HG03103 (cell line): Measurements from ENCODE around the gene RND2.
"Not testable (repeated sequence)": the region's sequence is repeated elsewhere in the genome, so short reads cannot be mapped to it uniquely, and the experiment has no call there.

ENCODE experiments used
- ATAC-seq: cut with Tn5 transposase; IDR thresholded peaks from one replicate; pipeline ENCODE4 v1.9.1; 2021; ENCODE audit warnings: low read depth; ENCODE audit not compliant: unreplicated experiment

The RND2 gene

DNA sequence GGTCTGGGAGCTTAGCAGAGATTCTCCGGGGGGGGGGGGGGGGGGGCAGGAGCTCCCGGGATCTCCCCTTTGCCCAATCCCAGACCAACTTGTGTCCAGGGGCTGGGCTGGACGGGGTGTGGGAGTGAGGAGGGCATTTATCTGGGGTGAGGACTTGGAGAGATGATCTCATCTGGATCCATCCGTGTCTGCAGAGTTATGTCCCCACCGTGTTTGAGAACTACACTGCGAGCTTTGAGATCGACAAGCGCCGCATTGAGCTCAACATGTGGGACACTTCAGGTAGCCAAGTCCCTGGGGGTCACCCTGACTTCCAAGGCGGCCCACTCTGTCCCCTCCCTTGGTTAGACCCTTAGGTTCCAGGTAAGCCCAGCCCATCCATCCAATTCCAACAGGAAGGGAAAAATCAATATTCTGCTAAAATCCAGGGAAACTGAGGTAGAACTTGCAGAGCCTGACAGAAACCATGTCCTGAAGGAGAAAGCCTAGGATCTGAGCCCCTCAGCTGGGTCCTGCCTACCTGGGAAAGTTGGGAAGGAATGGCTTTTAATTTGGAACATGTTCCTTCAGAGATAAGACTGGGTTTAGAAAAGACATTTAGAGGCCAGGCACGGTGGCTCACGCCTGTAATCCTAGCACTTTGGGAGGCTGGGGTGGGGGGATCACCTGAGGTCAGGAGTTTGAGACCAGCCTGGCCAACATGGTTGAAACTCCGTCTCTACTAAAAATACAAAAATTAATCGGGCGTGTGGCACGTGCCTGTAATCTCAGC lies 921 bp downstream of the RND2 start:
- ATAC-seq, result no peak

DNA sequence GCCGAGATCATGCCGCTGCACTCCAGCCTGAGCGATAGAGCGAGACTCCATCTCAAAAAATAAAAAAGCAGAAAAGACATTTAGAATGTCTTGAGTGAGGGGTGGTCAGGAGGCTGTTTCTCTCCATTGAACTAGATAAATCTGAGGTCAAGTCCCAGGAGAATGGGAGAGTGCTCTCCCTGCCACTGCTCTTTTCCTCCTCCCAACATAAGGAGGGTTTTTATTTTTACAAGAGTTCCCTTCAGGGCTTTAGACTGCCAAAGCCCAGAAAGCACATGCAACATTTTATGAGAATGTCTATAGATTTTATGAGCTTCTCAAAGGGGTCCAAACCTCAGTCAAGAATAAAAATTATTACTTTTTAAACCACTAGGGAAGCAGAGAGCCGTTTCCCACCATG lies 1.6 kb downstream of the RND2 start:
- ATAC-seq, result no peak

GRCh38 chr17:43027091-43028032 lies 2.3 kb downstream of the RND2 start:
- ATAC-seq, result no peak

DNA sequence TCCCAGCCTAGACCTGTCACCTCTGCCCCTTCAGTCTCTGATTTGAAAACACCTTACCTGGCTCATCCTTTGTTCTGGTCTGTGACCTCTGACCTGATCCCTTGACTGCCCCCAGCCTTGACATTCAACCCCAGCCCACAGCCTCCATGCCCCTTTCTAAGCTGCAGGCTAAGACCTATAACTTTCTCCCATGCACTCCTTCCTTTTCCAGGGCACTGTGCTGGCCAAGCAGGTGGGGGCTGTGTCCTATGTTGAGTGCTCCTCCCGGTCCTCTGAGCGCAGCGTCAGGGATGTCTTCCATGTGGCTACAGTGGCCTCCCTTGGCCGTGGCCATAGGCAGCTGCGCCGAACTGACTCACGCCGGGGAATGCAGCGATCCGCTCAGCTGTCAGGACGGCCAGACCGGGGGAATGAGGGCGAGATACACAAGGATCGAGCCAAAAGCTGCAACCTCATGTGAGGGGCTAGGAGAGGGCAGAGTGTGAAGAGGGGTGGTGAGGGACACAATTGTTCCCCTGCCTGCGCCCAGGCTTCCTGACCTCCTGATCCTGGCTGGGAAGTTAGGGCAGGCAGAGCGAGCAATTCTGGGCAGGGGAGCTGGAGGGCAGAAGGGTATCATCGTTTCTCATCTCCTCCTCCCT lies 3.3 kb downstream of the RND2 start:
- ATAC-seq, result no peak

DNA sequence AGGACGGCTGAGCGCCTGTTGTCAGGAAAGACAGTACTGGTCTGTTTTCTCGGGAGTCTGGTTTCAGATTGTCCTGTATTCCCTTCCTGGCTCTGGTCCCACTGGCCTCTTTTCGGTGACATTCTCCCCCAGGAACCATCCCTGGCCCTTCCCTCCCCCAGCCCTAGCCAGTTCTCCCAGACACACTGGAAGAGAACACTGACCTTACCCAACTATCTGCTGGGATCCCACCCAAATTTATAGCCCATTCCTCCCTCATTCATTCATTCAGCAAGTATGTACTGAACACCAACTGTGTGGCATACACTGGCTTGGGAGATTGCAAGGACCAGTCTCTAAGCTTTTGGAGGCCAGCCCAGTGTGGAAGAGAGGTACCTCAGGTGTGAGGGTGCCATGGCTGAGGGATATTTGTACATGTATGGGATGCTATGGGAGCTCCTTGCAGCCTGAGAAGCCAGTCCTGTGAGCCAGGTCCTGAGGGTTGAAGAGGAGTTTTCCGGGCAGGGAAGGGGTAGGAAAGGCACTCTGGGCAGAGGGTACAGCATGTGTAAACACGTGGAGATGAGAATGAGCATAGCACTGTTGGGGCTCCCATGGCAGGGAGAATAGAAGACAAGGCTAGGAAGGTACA lies 5.2 kb downstream of the RND2 start:
- ATAC-seq, result no peak

- no peak for ATAC-seq
Observed at GRCh38 chr17:43031666-43032065, 6.6 kb downstream of the RND2 start.

DNA sequence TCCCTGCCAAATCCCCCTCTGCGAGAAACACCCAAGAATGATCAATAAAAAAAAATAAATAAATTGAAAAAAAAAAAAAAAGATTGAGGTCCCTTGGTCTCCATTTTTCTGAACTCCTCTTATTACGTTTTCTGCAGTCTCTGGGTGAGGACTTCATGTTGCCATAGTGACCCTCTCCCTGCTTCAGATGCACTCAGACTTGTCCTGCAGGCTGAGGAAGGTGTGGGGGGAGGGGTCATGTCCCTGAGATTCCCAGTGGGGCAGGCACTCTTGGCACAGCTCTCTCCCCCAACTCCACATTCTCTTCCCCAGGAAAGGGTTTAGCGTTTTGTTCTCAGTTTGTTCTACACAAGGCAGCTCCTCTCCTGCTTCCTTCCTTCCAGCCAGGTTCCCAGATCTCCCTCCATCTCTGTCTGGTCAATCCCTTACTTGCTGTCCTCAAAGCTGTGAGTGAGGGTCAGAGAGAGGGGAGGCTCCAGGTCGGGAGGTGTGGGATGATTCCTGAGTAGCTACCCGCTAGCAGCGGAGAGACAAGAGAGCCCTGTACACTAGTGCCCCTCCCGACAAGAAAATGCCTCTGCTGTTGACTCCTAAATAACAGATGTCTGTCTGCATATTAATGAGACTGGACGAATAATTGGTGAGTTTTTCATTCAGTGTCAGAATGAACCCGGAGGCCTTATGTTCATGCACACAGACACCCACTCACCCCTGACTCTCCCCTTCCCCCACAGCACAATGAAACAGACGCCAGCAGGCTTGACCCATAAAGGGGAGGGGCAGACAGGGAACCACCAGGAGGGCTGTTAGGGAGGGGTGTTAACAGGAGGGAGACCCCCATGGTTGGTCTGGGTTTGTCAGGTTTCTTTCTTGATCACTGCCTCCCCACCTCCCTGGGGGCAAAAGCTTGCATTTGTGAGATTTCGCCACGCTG lies 9.2 kb downstream of the RND2 start:
- no peak for ATAC-seq

DNA sequence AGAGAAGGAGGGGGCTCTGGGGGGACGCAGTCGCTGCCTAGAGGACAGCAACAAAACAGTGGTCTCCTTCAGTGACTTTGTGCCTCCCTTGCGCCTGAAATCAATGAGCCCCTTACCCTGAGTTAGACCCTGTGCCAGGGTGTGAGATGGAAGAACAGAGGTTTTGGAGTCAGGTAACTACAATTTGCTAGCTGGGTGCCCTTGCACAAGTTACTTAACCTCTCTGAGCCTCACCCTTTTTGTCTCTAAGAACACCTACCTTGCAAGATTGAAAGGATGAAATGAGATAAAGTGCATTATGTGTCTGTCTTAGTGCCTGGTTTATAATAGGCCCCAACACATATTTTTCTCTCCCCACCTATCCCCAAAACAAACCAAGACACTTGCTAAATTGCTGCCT lies 9.9 kb downstream of the RND2 start:
- ATAC-seq, result no peak

DNA sequence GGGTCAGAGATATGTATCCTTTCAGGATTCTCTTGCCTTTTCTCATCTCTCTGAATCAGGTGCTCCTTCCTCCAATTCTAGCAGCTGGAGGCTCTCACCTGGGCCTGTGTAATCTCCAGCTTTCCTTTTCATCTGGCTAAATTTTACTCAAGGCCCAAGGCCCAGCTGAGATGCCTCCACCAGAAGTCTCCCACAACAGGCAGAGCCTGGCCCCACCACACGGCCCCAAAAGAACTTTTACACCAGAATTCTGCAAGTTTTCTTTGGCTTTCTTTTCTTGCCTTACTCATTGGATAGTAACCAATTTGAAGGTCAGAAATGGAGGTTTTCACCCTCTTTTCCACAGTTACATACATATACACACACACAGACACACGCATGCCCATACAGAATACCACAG lies 14.6 kb downstream of the RND2 start:
- no peak for ATAC-seq

GRCh38 chr17:43040655-43041054 lies 15.6 kb downstream of the RND2 start:
- ATAC-seq, result no peak

DNA sequence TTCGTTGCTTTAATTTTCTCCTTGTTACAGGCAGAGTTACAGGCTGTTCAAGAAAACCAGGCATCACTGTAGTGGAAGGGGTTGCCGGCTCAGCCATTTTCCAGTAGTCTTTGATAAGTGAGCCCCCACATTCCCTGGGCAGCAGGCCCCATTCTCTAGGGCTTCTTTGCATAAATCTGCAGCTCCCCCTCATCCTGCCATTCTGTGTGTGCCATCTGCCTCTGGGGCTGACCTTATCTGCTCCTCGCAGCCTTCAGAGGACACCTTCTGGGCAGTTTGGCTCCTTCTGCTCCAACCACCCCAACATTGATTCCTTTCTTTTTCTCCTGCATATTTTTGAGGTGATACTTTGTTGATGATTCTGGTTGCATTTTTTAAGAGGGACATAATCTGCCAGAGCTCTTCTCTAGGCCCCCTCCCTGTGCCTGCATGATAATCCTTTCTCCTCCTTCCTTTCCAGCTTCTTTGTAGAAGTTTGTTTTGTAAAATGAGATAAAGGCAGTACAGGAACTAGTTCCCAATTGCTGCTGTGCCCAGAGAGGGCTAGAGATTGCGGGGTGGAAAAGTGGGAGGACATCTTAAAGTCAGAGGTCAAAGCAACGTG lies 17.1 kb downstream of the RND2 start:
- no peak for ATAC-seq

DNA sequence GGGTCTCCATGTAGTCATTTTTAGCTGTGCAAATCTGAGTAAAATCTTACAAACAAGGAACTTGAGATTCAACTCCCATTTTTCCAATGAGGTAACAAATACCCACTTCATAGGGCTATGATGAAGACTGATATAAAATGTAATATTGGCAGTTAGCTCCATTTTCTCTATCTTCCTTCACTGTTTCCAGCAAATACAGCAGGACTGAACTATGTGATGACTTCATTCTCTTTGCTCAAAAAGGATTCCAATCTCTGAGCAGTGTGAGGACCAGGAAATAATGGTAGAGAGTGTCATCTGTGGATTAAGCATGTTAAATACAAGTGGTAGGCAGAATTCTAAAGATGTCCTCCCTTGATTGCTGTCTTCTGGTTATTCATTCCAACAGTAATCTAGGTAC lies 18.3 kb downstream of the RND2 start:
- ATAC-seq, result no peak

- no peak for ATAC-seq
Observed at GRCh38 chr17:43044024-43044423, 19.0 kb downstream of the RND2 start.

- no peak for ATAC-seq
Observed at GRCh38 chr17:43051969-43052368, 26.9 kb downstream of the RND2 start.

DNA sequence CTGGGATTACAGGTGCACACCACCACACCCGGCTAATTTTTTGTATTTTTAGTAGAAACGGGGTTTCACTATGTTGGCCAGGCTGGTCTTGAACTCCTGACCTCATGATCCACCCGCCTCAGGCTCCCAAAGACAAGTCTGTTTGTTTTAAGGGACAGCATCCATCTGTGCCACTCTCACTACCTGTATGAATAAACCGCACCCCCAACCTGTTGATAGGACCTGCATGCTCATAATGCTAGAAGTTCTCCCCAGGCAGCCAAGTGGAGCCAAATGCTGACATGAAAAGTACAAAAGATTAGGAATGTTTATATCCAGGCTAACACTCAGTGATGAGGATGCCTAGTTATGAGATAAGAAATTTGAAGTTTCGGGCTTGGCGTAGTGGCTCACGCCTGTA lies 28.0 kb downstream of the RND2 start:
- not testable (repeated sequence) for ATAC-seq

GRCh38 chr17:43056051-43056450 lies 31.0 kb downstream of the RND2 start:
- no peak for ATAC-seq

GRCh38 chr17:43062984-43063638 lies 38.1 kb downstream of the RND2 start:
- no peak for ATAC-seq

GRCh38 chr17:43068570-43069367 lies 43.7 kb downstream of the RND2 start:
- ATAC-seq, result no peak
